DND-41 (cell line): ENCODE measurements around the gene SMIM29.
A peak's percentile ranks its signal among the peaks of the same experiment; 100 is the strongest.

Experiments
- ATAC-seq: fragments of 200-7000 bp; cut with Tn5 transposase; 3 replicates; pipeline ENCODE4 v1.9.1; 2021; ENCODE audit warnings: low read depth; ENCODE audit not compliant: insufficient read depth
- DNase-seq: peaks from one replicate; pipeline ENCODE4 v3.0.0-alpha.2; 2020
- H2AFZ ChIP-seq: 2 replicates; pipeline ENCODE4 v1.6.0; 2012; ENCODE audit warnings: low read depth, low read length
- H3K27ac ChIP-seq: 2 replicates; pipeline ENCODE4 v1.5.1; 2012; ENCODE audit warnings: low read length, inconsistent platforms
- H3K27me3 ChIP-seq: fragments of 200-600 bp; sonication (generic); 2 replicates; pipeline ENCODE4 v1.6.0; 2012; ENCODE audit warnings: low read length, mild to moderate bottlenecking, inconsistent platforms; ENCODE audit not compliant: insufficient read depth, poor library complexity
- H3K36me3 ChIP-seq: 2 replicates; pipeline ENCODE4 v1.5.1; 2012; ENCODE audit warnings: low read length, inconsistent platforms; ENCODE audit not compliant: insufficient read depth
- H3K4me1 ChIP-seq: 2 replicates; pipeline ENCODE4 v1.5.1; 2012; ENCODE audit warnings: mild to moderate bottlenecking, low read length; ENCODE audit not compliant: insufficient read depth
- H3K4me2 ChIP-seq: 2 replicates; pipeline ENCODE4 v1.6.0; 2012; ENCODE audit warnings: mild to moderate bottlenecking, moderate library complexity, low read length, inconsistent platforms; ENCODE audit not compliant: insufficient read depth
- H3K4me3 ChIP-seq, 2 experiments: fragments of 200-600 bp in 1 of 2; shearing (Covaris generic) in 1 of 2; 2 replicates each; pipeline ENCODE4 v1.5.1; 2012 to 2016; ENCODE audit warnings: inconsistent platforms in 2 of 2, low read length in 2 of 2, mild to moderate bottlenecking in 2 of 2, low read depth in 1 of 2, moderate library complexity in 1 of 2
- H3K79me2 ChIP-seq: 2 replicates; pipeline ENCODE4 v1.6.0; 2012; ENCODE audit warnings: low read length, inconsistent platforms; ENCODE audit not compliant: insufficient read depth
- H3K9ac ChIP-seq: 2 replicates; pipeline ENCODE4 v1.6.0; 2012; ENCODE audit warnings: low read depth, mild to moderate bottlenecking, inconsistent platforms, low read length, moderate library complexity
- H3K9me3 ChIP-seq: 2 replicates; pipeline ENCODE4 v1.5.1; 2012; ENCODE audit warnings: low read length, moderate library complexity, mild to moderate bottlenecking, inconsistent platforms; ENCODE audit not compliant: insufficient read depth, severe bottlenecking
- H4K20me1 ChIP-seq: 2 replicates; pipeline ENCODE4 v1.6.0; 2012; ENCODE audit warnings: low read length; ENCODE audit not compliant: insufficient read depth
- EZH2 ChIP-seq: IDR thresholded peaks from 3 replicates; pipeline ENCODE4 v1.6.1; 2012; ENCODE audit warnings: borderline replicate concordance, low read depth, mild to moderate bottlenecking, moderate library complexity, low read length, inconsistent platforms; ENCODE audit not compliant: severe bottlenecking
- TF ChIP-seq, protein P1 (sequence below): IDR thresholded peaks from 2 replicates; pipeline ENCODE4 v1.5.1; 2012; ENCODE audit warnings: borderline replicate concordance, low read length, moderate library complexity, mild to moderate bottlenecking; ENCODE audit not compliant: poor library complexity, severe bottlenecking; ENCODE audit errors: extremely low read depth

Gene SMIM29

DNA sequence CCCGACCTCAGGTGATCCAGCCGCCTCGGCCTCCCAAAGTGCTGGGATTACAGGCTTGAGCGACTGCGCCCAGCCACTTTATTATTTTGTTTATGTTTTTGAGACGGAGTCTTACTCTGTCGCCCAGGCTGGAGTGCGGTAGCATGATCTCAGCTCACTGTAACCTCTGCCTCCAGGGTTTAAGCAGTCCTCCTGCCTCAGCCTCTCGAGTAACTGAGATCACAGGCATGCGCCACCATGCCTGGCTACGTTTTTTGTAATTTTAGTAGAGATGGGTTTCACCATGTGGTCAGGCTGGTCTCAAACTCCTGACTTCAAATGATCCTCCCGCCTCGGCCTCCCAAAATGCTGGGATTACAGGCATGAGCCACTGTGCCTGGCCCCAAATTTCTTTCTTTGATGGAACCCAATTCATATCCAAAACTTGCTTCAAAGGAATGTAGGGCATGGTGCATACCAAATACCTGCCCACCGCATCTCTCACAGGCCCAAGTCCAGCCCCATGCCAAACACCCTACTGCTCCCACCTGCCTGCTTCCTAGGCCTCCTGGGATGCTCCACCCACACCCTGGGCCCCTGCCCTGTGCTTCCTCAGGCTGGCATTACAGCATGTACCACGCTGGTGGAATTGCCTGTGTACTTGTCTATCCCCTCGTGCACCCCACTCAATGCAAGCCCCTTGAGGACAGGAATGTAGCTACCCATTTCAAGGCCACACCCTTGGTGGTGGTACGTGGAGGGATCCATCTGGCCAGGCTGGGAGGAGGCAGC, 17.1 kb downstream of the SMIM29 start:
- TF ChIP-seq EZH2: no peak
- TF ChIP-seq, protein P1, sequence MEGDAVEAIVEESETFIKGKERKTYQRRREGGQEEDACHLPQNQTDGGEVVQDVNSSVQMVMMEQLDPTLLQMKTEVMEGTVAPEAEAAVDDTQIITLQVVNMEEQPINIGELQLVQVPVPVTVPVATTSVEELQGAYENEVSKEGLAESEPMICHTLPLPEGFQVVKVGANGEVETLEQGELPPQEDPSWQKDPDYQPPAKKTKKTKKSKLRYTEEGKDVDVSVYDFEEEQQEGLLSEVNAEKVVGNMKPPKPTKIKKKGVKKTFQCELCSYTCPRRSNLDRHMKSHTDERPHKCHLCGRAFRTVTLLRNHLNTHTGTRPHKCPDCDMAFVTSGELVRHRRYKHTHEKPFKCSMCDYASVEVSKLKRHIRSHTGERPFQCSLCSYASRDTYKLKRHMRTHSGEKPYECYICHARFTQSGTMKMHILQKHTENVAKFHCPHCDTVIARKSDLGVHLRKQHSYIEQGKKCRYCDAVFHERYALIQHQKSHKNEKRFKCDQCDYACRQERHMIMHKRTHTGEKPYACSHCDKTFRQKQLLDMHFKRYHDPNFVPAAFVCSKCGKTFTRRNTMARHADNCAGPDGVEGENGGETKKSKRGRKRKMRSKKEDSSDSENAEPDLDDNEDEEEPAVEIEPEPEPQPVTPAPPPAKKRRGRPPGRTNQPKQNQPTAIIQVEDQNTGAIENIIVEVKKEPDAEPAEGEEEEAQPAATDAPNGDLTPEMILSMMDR: no peak
- Histone ChIP-seq H3K79me2 (no peaks in the 10 kb centered on the region), H3K9me3 (no peaks in the 10 kb centered on the region), H3K9ac (no peak overlapping the region), H3K4me3 (no peak overlapping the region), H4K20me1 (no peaks in the 10 kb centered on the region), H3K27ac (no peak overlapping the region), H2AFZ (no peak overlapping the region), H3K36me3 (no peaks in the 10 kb centered on the region), H3K4me1 (peaks cover 11% of the 10 kb centered on the region), H3K27me3 (no peaks in the 10 kb centered on the region), H3K4me2 (no peak overlapping the region)
- ATAC-seq (no peak), DNase-seq (no peak)

DNA sequence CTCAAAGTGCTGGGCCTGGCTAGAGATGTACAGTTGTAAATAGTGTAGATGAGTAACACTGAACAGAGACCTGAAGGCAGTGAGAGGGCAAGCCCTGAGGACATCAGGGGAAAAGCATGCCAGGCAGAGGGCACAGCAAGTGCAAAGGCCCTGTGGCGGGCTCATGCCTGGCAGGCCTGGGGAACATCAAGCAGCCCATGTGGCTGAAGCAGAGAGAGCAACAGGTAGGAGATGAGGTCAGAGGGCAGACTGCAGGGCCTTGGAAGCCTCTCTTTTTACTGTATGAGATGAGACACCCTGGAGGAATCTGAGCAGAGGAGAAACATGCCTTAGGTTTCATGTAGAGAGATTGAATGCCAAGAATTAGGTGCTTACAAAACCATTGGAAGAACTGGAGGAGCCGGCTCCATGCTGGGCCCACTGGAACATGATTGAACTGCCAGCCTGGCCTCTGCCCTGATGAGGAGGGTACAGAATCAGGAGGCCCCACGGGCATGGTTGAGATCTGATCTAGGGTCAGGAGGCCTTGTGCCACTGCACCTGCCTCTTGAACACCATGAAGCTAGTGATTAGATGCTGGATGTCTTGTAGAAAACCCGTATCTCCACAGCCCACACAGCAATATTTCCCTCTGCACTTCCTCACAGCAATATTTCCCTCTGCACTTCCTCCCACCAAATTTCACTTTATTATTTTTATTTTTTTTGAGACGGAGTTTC, 18.0 kb downstream of the SMIM29 start:
- H4K20me1 ChIP-seq: no peaks in the 10 kb centered on the region
- H3K4me1 ChIP-seq: peaks cover 5% of the 10 kb centered on the region
- H3K4me3 ChIP-seq: no peak overlapping the region
- no peak overlapping the region for H3K4me2 ChIP-seq
- no peaks in the 10 kb centered on the region for H3K36me3 ChIP-seq
- ATAC-seq (no peak), DNase-seq (no peak)
- TF ChIP-seq, protein P1: no peak
- no peak for TF ChIP-seq EZH2
- H3K9ac ChIP-seq: no peak overlapping the region
- H2AFZ ChIP-seq: peak overlapping the region; percentile 25; the same call in 1 of the 2 replicates
- no peak overlapping the region for H3K27ac ChIP-seq
- no peaks in the 10 kb centered on the region for H3K79me2 ChIP-seq
- H3K9me3 ChIP-seq: no peaks in the 10 kb centered on the region
- no peaks in the 10 kb centered on the region for H3K27me3 ChIP-seq

DNA sequence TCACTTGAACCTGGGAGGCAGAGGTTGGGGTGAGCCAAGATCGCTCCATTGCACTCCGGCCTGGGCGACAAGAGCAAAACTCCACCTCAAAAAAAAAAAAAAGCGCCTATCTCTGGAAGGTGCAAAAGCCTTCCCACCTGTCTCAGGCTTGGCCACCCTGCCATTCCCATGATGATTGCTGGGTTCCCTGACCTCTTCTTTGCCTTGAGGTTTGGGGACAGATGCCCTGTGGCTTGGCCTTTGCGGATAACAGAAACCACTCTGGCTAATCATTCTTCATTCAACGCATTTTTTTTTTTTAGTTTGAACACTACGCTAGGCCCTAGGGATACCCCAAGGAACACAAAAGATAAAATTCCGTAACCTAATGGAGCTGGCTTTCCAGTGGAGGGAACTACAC, 18.9 kb downstream of the SMIM29 start:
- no peaks in the 10 kb centered on the region for H3K36me3 ChIP-seq
- no peaks in the 10 kb centered on the region for H3K27me3 ChIP-seq
- no peak overlapping the region for H3K9ac ChIP-seq
- no peak overlapping the region for H3K27ac ChIP-seq
- H3K4me3 ChIP-seq: no peak overlapping the region
- no peak for ATAC-seq
- no peaks in the 10 kb centered on the region for H3K9me3 ChIP-seq
- no peaks in the 10 kb centered on the region for H3K79me2 ChIP-seq
- no peaks in the 10 kb centered on the region for H4K20me1 ChIP-seq
- H2AFZ ChIP-seq: no peak overlapping the region
- TF ChIP-seq, protein P1: no peak
- no peak for TF ChIP-seq EZH2
- H3K4me1 ChIP-seq: peaks cover 5% of the 10 kb centered on the region
- H3K4me2 ChIP-seq: no peak overlapping the region
- DNase-seq: no peak
